K562 (cell line): ENCODE data around the gene GUCY2D. TPM values are rescaled to one million over a fixed set of nuclear protein-coding genes. Genes with fewer than 3 reads are reported as not detected.

Experiments
- NFYB ChIP-seq: IDR thresholded peaks from 2 replicates; pipeline ENCODE4 v1.6.1; 2011; ENCODE audit warnings: mild to moderate bottlenecking, moderate library complexity; ENCODE audit not compliant: insufficient read length; ENCODE audit errors: extremely low read depth
- PTBP1 ChIP-seq: fragments of 200-400 bp; formaldehyde crosslinking; IDR thresholded peaks from 2 replicates; pipeline ENCODE4 v1.6.1; 2017; ENCODE audit warnings: low read depth, low read length
- STAG1 ChIP-seq: sonication (generic); formaldehyde crosslinking; IDR thresholded peaks from 2 replicates; pipeline ENCODE4 v1.5.0; 2020; ENCODE audit warnings: missing genetic modification reagents, borderline replicate concordance
- ZNF12 ChIP-seq: sonication (generic); formaldehyde crosslinking; IDR thresholded peaks from 2 replicates; pipeline ENCODE4 v1.4.0; 2020; ENCODE audit warnings: mild to moderate bottlenecking, missing genetic modification reagents
- ZNF584 ChIP-seq: fragments of 200-800 bp; sonication (Bioruptor generic); IDR thresholded peaks from 2 replicates; pipeline ENCODE4 v1.6.1; 2016; ENCODE audit warnings: low read depth, mild to moderate bottlenecking, missing genetic modification characterization, missing compliant biosample characterization
- ZSCAN29 ChIP-seq: fragments of 450-650 bp; IDR thresholded peaks from 2 replicates; pipeline ENCODE4 v1.6.1; 2017
- polyA plus RNA-seq, 8 experiments: library from polyadenylated mRNA; depleted of rRNA in 4 of 8; stranded (reverse) in 5 of 8; unstranded in 3 of 8; fragments of >200 nt; fragmentation: Nextera tagmentation in 2 of 8; fragmentation: Illumina TruSeq in 1 of 8; extraction: Ambion mirVana in 2 of 8; extraction: Trizol in 1 of 8; gene quantifications; 2 replicates each; pipeline versions ENCODE4 v1.2.1 to v1.2.3, GENCODE V29; 2011 to 2014; ENCODE audit warnings: inconsistent platforms in 1 of 8, missing spikeins in 1 of 8
- total RNA-seq, 7 experiments: library from RNA; depleted of rRNA in 6 of 7; stranded (reverse); fragments of >200 nt in 6 of 7; fragmentation: Illumina TruSeq in 2 of 7; extraction: Trizol in 2 of 7; gene quantifications; 2 replicates each; pipeline versions ENCODE4 v1.2.1 to v1.2.3, GENCODE V29; 2011 to 2021; ENCODE audit warnings: low replicate concordance in 1 of 7
- TF ChIP-seq, protein P1 (sequence below): fragments of 450-650 bp; IDR thresholded peaks from 2 replicates; pipeline ENCODE4 v1.6.1; 2018; ENCODE audit not compliant: partially characterized antibody
- TF ChIP-seq, protein P2 (sequence below): fragments of 450-650 bp; IDR thresholded peaks from 2 replicates; pipeline ENCODE4 v1.6.1; 2017; ENCODE audit warnings: antibody characterized with exemption
- TF ChIP-seq, protein P3 (sequence below), 2 experiments: fragments of 150-350 bp in 1 of 2; IDR thresholded peaks; 2 replicates each; pipeline ENCODE4 v1.6.1; 2012 to 2016; ENCODE audit warnings: low read depth in 2 of 2, low read length in 2 of 2, mild to moderate bottlenecking in 1 of 2, moderate library complexity in 1 of 2
- TF ChIP-seq, protein P4 (sequence below): sonication (generic); formaldehyde crosslinking; IDR thresholded peaks from 2 replicates; pipeline ENCODE4 v1.8.1; 2023; ENCODE audit warnings: mild to moderate bottlenecking, missing genetic modification reagents
- TF ChIP-seq, protein P5 (sequence below): fragments of 450-650 bp; formaldehyde crosslinking; IDR thresholded peaks from 2 replicates; pipeline ENCODE4 v1.4.0; 2020; ENCODE audit warnings: mild to moderate bottlenecking, moderate library complexity

GUCY2D gene
- total and polyA plus RNA-seq, 9 of the 15 experiments (the other 6 are each of a cell fraction or from before 2014, with no cell fraction given): 0.05 TPM; not detected in 8

DNA sequence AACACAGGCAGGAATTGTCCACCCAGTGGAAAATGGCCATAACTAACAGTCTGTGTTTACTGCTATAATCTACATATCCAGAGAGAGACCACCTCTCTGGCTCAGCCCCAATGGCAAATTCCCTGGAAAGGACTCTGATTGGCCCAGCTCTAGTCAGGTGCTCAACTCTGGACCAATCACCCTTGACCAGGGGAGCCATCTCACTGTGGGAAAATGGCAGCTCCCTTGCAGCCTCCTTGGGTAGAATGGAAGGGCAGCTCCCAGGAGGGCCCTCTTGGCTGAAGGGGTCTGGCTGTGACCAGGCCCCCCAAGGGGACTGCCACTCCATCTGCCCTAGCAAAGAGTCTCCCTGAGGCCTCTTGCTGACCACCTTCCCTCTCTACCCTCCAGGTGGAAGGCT, 39.6 kb downstream of the GUCY2D start (continued):
- TF ChIP-seq ZNF12 (CRISPR knock-in tag) (no peak), PTBP1 (no peak), STAG1 (CRISPR knock-in tag) (no peak), ZNF584 (CRISPR knock-in tag) (no peak), ZSCAN29 (no peak), NFYB (peak; percentile 6)
- TF ChIP-seq, protein P1, sequence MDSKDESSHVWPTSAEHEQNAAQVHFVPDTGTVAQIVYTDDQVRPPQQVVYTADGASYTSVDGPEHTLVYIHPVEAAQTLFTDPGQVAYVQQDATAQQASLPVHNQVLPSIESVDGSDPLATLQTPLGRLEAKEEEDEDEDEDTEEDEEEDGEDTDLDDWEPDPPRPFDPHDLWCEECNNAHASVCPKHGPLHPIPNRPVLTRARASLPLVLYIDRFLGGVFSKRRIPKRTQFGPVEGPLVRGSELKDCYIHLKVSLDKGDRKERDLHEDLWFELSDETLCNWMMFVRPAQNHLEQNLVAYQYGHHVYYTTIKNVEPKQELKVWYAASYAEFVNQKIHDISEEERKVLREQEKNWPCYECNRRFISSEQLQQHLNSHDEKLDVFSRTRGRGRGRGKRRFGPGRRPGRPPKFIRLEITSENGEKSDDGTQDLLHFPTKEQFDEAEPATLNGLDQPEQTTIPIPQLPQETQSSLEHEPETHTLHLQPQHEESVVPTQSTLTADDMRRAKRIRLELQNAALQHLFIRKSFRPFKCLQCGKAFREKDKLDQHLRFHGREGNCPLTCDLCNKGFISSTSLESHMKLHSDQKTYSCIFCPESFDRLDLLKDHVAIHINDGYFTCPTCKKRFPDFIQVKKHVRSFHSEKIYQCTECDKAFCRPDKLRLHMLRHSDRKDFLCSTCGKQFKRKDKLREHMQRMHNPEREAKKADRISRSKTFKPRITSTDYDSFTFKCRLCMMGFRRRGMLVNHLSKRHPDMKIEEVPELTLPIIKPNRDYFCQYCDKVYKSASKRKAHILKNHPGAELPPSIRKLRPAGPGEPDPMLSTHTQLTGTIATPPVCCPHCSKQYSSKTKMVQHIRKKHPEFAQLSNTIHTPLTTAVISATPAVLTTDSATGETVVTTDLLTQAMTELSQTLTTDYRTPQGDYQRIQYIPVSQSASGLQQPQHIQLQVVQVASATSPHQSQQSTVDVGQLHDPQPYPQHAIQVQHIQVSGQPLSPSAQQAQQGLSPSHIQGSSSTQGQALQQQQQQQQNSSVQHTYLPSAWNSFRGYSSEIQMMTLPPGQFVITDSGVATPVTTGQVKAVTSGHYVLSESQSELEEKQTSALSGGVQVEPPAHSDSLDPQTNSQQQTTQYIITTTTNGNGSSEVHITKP: no peak
- TF ChIP-seq, protein P2, sequence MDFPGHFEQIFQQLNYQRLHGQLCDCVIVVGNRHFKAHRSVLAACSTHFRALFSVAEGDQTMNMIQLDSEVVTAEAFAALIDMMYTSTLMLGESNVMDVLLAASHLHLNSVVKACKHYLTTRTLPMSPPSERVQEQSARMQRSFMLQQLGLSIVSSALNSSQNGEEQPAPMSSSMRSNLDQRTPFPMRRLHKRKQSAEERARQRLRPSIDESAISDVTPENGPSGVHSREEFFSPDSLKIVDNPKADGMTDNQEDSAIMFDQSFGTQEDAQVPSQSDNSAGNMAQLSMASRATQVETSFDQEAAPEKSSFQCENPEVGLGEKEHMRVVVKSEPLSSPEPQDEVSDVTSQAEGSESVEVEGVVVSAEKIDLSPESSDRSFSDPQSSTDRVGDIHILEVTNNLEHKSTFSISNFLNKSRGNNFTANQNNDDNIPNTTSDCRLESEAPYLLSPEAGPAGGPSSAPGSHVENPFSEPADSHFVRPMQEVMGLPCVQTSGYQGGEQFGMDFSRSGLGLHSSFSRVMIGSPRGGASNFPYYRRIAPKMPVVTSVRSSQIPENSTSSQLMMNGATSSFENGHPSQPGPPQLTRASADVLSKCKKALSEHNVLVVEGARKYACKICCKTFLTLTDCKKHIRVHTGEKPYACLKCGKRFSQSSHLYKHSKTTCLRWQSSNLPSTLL: no peak
- TF ChIP-seq, protein P3, sequence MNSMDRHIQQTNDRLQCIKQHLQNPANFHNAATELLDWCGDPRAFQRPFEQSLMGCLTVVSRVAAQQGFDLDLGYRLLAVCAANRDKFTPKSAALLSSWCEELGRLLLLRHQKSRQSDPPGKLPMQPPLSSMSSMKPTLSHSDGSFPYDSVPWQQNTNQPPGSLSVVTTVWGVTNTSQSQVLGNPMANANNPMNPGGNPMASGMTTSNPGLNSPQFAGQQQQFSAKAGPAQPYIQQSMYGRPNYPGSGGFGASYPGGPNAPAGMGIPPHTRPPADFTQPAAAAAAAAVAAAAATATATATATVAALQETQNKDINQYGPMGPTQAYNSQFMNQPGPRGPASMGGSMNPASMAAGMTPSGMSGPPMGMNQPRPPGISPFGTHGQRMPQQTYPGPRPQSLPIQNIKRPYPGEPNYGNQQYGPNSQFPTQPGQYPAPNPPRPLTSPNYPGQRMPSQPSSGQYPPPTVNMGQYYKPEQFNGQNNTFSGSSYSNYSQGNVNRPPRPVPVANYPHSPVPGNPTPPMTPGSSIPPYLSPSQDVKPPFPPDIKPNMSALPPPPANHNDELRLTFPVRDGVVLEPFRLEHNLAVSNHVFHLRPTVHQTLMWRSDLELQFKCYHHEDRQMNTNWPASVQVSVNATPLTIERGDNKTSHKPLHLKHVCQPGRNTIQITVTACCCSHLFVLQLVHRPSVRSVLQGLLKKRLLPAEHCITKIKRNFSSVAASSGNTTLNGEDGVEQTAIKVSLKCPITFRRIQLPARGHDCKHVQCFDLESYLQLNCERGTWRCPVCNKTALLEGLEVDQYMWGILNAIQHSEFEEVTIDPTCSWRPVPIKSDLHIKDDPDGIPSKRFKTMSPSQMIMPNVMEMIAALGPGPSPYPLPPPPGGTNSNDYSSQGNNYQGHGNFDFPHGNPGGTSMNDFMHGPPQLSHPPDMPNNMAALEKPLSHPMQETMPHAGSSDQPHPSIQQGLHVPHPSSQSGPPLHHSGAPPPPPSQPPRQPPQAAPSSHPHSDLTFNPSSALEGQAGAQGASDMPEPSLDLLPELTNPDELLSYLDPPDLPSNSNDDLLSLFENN (IDR thresholded peaks at IDR 0.05; ENCODE audit: low read depth in 2 of 2, low read length in 2 of 2): no peak
- TF ChIP-seq, protein P4, sequence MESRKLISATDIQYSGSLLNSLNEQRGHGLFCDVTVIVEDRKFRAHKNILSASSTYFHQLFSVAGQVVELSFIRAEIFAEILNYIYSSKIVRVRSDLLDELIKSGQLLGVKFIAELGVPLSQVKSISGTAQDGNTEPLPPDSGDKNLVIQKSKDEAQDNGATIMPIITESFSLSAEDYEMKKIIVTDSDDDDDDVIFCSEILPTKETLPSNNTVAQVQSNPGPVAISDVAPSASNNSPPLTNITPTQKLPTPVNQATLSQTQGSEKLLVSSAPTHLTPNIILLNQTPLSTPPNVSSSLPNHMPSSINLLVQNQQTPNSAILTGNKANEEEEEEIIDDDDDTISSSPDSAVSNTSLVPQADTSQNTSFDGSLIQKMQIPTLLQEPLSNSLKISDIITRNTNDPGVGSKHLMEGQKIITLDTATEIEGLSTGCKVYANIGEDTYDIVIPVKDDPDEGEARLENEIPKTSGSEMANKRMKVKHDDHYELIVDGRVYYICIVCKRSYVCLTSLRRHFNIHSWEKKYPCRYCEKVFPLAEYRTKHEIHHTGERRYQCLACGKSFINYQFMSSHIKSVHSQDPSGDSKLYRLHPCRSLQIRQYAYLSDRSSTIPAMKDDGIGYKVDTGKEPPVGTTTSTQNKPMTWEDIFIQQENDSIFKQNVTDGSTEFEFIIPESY (CRISPR knock-in tag): no peak
- TF ChIP-seq, protein P5, sequence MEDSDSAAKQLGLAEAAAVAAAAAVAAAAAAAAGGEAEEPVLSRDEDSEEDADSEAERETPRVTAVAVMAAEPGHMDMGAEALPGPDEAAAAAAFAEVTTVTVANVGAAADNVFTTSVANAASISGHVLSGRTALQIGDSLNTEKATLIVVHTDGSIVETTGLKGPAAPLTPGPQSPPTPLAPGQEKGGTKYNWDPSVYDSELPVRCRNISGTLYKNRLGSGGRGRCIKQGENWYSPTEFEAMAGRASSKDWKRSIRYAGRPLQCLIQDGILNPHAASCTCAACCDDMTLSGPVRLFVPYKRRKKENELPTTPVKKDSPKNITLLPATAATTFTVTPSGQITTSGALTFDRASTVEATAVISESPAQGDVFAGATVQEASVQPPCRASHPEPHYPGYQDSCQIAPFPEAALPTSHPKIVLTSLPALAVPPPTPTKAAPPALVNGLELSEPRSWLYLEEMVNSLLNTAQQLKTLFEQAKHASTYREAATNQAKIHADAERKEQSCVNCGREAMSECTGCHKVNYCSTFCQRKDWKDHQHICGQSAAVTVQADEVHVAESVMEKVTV: no peak
